Endothelial cell of umbilical vein (primary cell): ENCODE results near the gene DRAM1. TPM values are rescaled to one million over a fixed set of nuclear protein-coding genes. Genes with fewer than 3 reads are reported as not detected.

Experiments used
- BruUV-seq: library from RNA; stranded (reverse); fragments of 400-500 nt; replicated peaks from 2 replicates; lab custom pipeline; 2021; lab: Mats Ljungman, UMichigan
- CTCF ChIA-PET: fragments of 300-600, 350-600 bp; sonication (Branson Sonifier 250); formaldehyde crosslinking; loops from one replicate; lab custom pipeline; 2021; ENCODE audit warnings: antibody characterized with exemption, inconsistent platforms; lab: Charles Lee
- POLR2A ChIA-PET: fragments of 300-600, 350-600 bp; sonication (Branson Sonifier 250); formaldehyde crosslinking; loops from one replicate; lab custom pipeline; 2021; ENCODE audit warnings: antibody characterized with exemption, inconsistent platforms; lab: Charles Lee
- DNase-seq: peaks from one replicate; pipeline ENCODE4 v3.0.0-alpha.2; 2011; ENCODE audit warnings: low read depth, low spot score
- FAIRE-seq: peaks from 2 replicates; lab custom pipeline; 2011; peaks lifted over from hg19 to GRCh38; lab: Jason Lieb, UNC
- H2AFZ ChIP-seq: 2 replicates; pipeline ENCODE4 v1.6.0; 2012; ENCODE audit warnings: low read depth, low read length, control low read depth, inconsistent platforms
- H3K27ac ChIP-seq: 2 replicates; pipeline ENCODE4 v1.5.1; 2011; ENCODE audit warnings: low read depth, mild to moderate bottlenecking, control low read depth, low read length, moderate library complexity; ENCODE audit not compliant: insufficient read depth
- H3K27me3 ChIP-seq, 2 experiments: 2 replicates each; pipeline versions ENCODE4 v1.6.0 to v1.6.1; 2011; ENCODE audit warnings: low read length in 2 of 2, mixed read lengths in 1 of 2; ENCODE audit not compliant: control insufficient read depth in 2 of 2, insufficient read depth in 2 of 2
- H3K36me3 ChIP-seq, 2 experiments: 2 replicates in 1 of 2; 3 replicates in 1 of 2; pipeline ENCODE4 v1.5.1; 2011; ENCODE audit warnings: low read length in 2 of 2, mild to moderate bottlenecking in 1 of 2, moderate library complexity in 1 of 2; ENCODE audit not compliant: control insufficient read depth in 2 of 2, insufficient read depth in 2 of 2; ENCODE audit errors: extremely low read depth in 1 of 2
- H3K4me1 ChIP-seq: 3 replicates; pipeline ENCODE4 v1.5.1; 2011; ENCODE audit warnings: mild to moderate bottlenecking, low read length; ENCODE audit not compliant: control insufficient read depth, insufficient read depth; ENCODE audit errors: extremely low read depth
- H3K4me2 ChIP-seq: 2 replicates; pipeline ENCODE4 v1.6.1; 2011; ENCODE audit warnings: low read length, control low read depth, mixed read lengths; ENCODE audit not compliant: insufficient read depth
- H3K4me3 ChIP-seq, 3 experiments: fragments of 200-600 bp in 1 of 3; sonication (generic), shearing (Covaris generic) in 1 of 3; replicated peaks in 1 of 3; 2 replicates each; pipeline ENCODE4 v1.5.1; 2011 to 2016; ENCODE audit warnings: control low read depth in 3 of 3, low read length in 3 of 3, mild to moderate bottlenecking in 2 of 3, inconsistent platforms in 1 of 3, low read depth in 1 of 3, moderate library complexity in 1 of 3; ENCODE audit not compliant: insufficient read depth in 1 of 3
- H3K79me2 ChIP-seq: 2 replicates; pipeline ENCODE4 v1.6.0; 2012; ENCODE audit warnings: low read length, inconsistent platforms; ENCODE audit not compliant: control insufficient read depth, insufficient read depth
- H3K9ac ChIP-seq: replicated peaks from 2 replicates; pipeline ENCODE3; 2011; ENCODE audit warnings: low read length, control low read depth; ENCODE audit not compliant: insufficient read depth; ENCODE audit errors: extremely low read depth
- H3K9me1 ChIP-seq: replicated peaks from 3 replicates; pipeline ENCODE4 v1.6.0; 2011; ENCODE audit warnings: mild to moderate bottlenecking, low read length; ENCODE audit not compliant: control insufficient read depth, insufficient read depth; ENCODE audit errors: extremely low read depth
- H3K9me3 ChIP-seq: replicated peaks from 2 replicates; pipeline ENCODE4 v1.5.1; 2012; ENCODE audit warnings: low read length, inconsistent platforms; ENCODE audit not compliant: control insufficient read depth, insufficient read depth
- H4K20me1 ChIP-seq: replicated peaks from 2 replicates; pipeline ENCODE3; 2011; ENCODE audit warnings: mild to moderate bottlenecking, low read length; ENCODE audit not compliant: control insufficient read depth, insufficient read depth; ENCODE audit errors: extremely low read depth
- CTCF ChIP-seq, 2 donors: IDR thresholded peaks; 1 replicate in 1 of 2; 2 replicates in 1 of 2; pipeline ENCODE4 v1.5.1; 2011; ENCODE audit warnings: low read length in 2 of 2, mild to moderate bottlenecking in 2 of 2, moderate library complexity in 2 of 2, control low read depth in 1 of 2, inconsistent platforms in 1 of 2, low read depth in 1 of 2; ENCODE audit not compliant: insufficient read depth in 1 of 2; ENCODE audit errors: extremely low read depth in 1 of 2
- EZH2 ChIP-seq: IDR thresholded peaks from 2 replicates; pipeline ENCODE4 v1.6.1; 2012; ENCODE audit warnings: borderline replicate concordance, low read depth, mild to moderate bottlenecking, moderate library complexity, low read length, inconsistent platforms; ENCODE audit not compliant: severe bottlenecking
- FOS ChIP-seq: IDR thresholded peaks from 2 replicates; pipeline ENCODE4 v1.6.1; 2011; ENCODE audit warnings: mild to moderate bottlenecking, low read length, moderate library complexity, borderline replicate concordance; ENCODE audit not compliant: insufficient read depth
- GATA2 ChIP-seq: IDR thresholded peaks from 2 replicates; pipeline ENCODE4 v1.7.0; 2011; ENCODE audit warnings: low read depth, mild to moderate bottlenecking, moderate library complexity, mixed read lengths, low read length; ENCODE audit not compliant: insufficient read length, insufficient read depth
- JUN ChIP-seq: IDR thresholded peaks from 2 replicates; pipeline ENCODE4 v1.6.1; 2011; ENCODE audit warnings: borderline replicate concordance, low read depth; ENCODE audit not compliant: insufficient read length, insufficient read depth
- MYC ChIP-seq: IDR thresholded peaks from one replicate; pipeline ENCODE4 v1.6.1; 2011; ENCODE audit warnings: mild to moderate bottlenecking, low read depth, low read length
- POLR2A ChIP-seq: IDR thresholded peaks from 2 replicates; pipeline ENCODE4 v1.6.1; 2012; ENCODE audit warnings: low read depth, mild to moderate bottlenecking, control low read depth, low read length
- POLR2AphosphoS5 ChIP-seq: IDR thresholded peaks from 2 replicates; pipeline ENCODE4 v1.6.1; 2012; ENCODE audit warnings: low read depth, mild to moderate bottlenecking, control low read depth, low read length, moderate library complexity; ENCODE audit not compliant: insufficient read depth
- dilution Hi-C: fragments of 300-500 bp; cut with MboI; formaldehyde crosslinking; loops from one replicate; pipeline ENCODE4 v1.15.0; 2019; ENCODE audit warnings: low sequenced_read_pairs; ENCODE audit not compliant: extremely low pct_ligation_motif_present
- intact Hi-C: fragments of 100-400 bp; cut with micrococcal nuclease; formaldehyde crosslinking; loops from one replicate; pipeline ENCODE4 v1.10.0; 2022
- polyA plus RNA-seq, 4 experiments: library from polyadenylated mRNA; depleted of rRNA in 3 of 4; stranded (reverse) in 3 of 4; unstranded in 1 of 4; fragments of >200 nt; gene quantifications; 2 replicates each; pipeline versions ENCODE4 v1.2.1 to v1.2.3, GENCODE V29; 2011 to 2012; ENCODE audit warnings: missing spikeins in 1 of 4
- total RNA-seq: library from RNA; stranded (reverse); gene quantifications from 2 replicates; pipeline ENCODE4 v1.2.3, GENCODE V29; 2021
- TF ChIP-seq, protein P1 (sequence below): IDR thresholded peaks from 2 replicates; pipeline ENCODE4 v1.6.1; 2011; ENCODE audit not compliant: insufficient read depth, insufficient read length

The DRAM1 gene
- total and polyA plus RNA-seq, 2 donors (not counting 3 experiments of a cell fraction or from before 2014, with no cell fraction given): 24.6 to 46.3 TPM

- H3K79me2 ChIP-seq: no peaks in the 10 kb centered on the region
- H3K9me1 ChIP-seq: no peaks in the 10 kb centered on the region
- H2AFZ ChIP-seq: no peak overlapping the region
- H3K27ac ChIP-seq: no peak overlapping the region
- no peaks in the 10 kb centered on the region for H3K36me3 ChIP-seq
- no peak overlapping the region for H3K4me2 ChIP-seq
- intact Hi-C loops (no loop called here), dilution Hi-C loops (no loop called here)
- TF ChIP-seq POLR2A (no peak), FOS (no peak), JUN (no peak), GATA2 (no peak), EZH2 (no peak), POLR2AphosphoS5 (no peak), MYC (no peak), CTCF (IDR thresholded peaks at IDR 0.05; ENCODE audit: extremely low read depth in 1 of 2, insufficient read depth in 1 of 2, low read depth in 1 of 2, low read length in 2 of 2) (no peak)
- TF ChIP-seq, protein P1, sequence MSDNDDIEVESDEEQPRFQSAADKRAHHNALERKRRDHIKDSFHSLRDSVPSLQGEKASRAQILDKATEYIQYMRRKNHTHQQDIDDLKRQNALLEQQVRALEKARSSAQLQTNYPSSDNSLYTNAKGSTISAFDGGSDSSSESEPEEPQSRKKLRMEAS: no peak
- no peaks in the 10 kb centered on the region for H3K9me3 ChIP-seq
- H3K9ac ChIP-seq: no peak overlapping the region
- POLR2A ChIA-PET: no interaction called here
- H3K4me3 ChIP-seq: no peak overlapping the region
- FAIRE-seq (no peak), DNase-seq (no peak)
- CTCF ChIA-PET: interaction anchor here (1.0 to 6.7 kb wide), 6 partner anchors 12 to 69 kb away, joined by 3 to 121 read pairs (median 22); no protein-coding TSS in a partner anchor
- H4K20me1 ChIP-seq: no peaks in the 10 kb centered on the region
- H3K4me1 ChIP-seq: peaks cover 4% of the 10 kb centered on the region
- no TSS peak for BruUV-seq
- no peaks in the 10 kb centered on the region for H3K27me3 ChIP-seq
These were observed 48.8 kb upstream of the DRAM1 start for GRCh38 chr12:101828463-101829196.
